Suprapubic skin (tissue), 4 donors: ENCODE data around the gene NDUFS7. TPM values are rescaled to one million over a fixed set of nuclear protein-coding genes. Genes with fewer than 3 reads are reported as not detected.

Experiments
- DNase-seq, 2 donors: peaks; one replicate each; pipeline ENCODE4 v3.0.0-alpha.2; 2019; ENCODE audit warnings: low spot score in 2 of 2
- H3K27ac ChIP-seq: fragments of 200-600 bp; sonication (generic); one replicate; pipeline ENCODE4 v1.5.1; 2019
- H3K27me3 ChIP-seq: fragments of 200-600 bp; sonication (generic); one replicate; pipeline ENCODE4 v1.5.1; 2019
- H3K36me3 ChIP-seq: fragments of 200-600 bp; sonication (generic); one replicate; pipeline ENCODE4 v1.5.1; 2019
- H3K4me1 ChIP-seq: fragments of 200-600 bp; sonication (generic); one replicate; pipeline ENCODE4 v1.5.1; 2019
- H3K4me3 ChIP-seq: fragments of 200-600 bp; sonication (generic); one replicate; pipeline ENCODE4 v1.5.1; 2019; ENCODE audit warnings: mild to moderate bottlenecking
- H3K9me3 ChIP-seq: fragments of 200-600 bp; sonication (generic); one replicate; pipeline ENCODE4 v1.5.1; 2019
- EP300 ChIP-seq: sonication (generic); formaldehyde crosslinking; IDR thresholded peaks from one replicate; pipeline ENCODE4 v1.6.1; 2017; ENCODE audit warnings: antibody characterized with exemption
- POLR2A ChIP-seq, 2 donors: fragments of 450-650 bp; IDR thresholded peaks; one replicate each; pipeline ENCODE4 v1.6.1; 2017; ENCODE audit warnings: antibody characterized with exemption in 2 of 2, mild to moderate bottlenecking in 2 of 2, moderate library complexity in 2 of 2
- POLR2AphosphoS5 ChIP-seq, 3 donors: sonication (generic); formaldehyde crosslinking; IDR thresholded peaks; one replicate each; pipeline ENCODE4 v1.6.1; 2017; ENCODE audit warnings: antibody characterized with exemption in 3 of 3
- WGBS: methylation state at CpG from one replicate; pipeline ENCODE4 v1.1.5; 2018; 5-methylcytosine and 5-hydroxymethylcytosine counted together
- total RNA-seq, 4 donors: library from RNA; depleted of rRNA; stranded (reverse); fragments of >200 nt; gene quantifications; one replicate each; pipeline ENCODE4 v1.1.0, GENCODE V29; 2016
- TF ChIP-seq, protein P1 (sequence below), 2 donors: fragments of 200-600 bp in 1 of 2; fragments of 450-650 bp in 1 of 2; sonication (generic) in 1 of 2; IDR thresholded peaks; one replicate each; pipeline ENCODE4 v1.5.1; 2016 to 2019; ENCODE audit warnings: antibody characterized with exemption in 2 of 2, mild to moderate bottlenecking in 1 of 2, moderate library complexity in 1 of 2

NDUFS7 gene
- total RNA-seq, 4 donors from 2014 or later = 66.8 to 154 (median 97.5) TPM

DNA sequence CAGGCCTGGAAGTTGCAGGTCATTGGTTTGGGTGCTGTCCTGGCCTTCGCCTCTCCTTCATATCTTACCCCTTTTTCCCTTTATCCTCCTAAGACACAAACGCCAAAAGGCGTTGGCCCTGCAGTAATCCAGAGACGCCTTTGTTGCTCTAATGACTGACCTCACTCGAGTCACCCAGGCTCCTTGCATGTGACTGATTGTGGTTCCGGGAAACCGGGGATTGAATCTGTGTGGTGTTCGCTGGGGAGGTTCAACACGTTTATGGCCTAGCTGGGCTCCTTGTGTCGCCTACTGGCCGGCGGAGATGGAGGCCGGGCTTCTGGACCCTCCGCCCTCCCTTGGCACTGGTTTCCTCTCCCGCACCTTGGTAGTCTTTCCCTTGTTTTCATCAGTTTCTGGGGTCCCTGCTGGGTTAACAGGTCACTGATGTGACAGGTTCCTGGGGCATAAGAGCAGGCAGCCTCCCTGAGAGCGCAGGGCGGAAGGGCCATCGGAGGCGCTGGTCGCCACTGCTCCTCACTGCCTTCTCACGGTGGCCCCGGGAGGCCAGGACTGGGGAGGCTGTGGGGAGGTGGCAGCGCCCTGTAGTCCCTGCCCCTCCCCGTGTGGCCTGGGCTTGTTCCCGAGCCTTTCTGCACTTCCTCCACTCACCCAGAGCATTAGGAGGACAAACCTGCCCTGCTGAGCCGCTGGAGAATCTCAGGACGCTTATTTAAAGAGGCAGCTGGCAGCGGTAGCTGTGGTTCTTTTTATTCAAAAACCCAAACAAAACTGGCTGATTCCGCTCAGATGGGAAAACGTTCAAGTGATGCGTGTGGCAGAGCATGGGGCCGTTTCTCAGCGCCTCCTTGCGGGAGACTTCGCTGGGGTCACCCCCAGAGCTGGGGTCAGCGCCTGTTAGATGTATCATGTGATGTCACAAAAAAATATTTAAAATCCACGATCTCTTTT, 18.1 kb upstream of the NDUFS7 start:
- no peaks in the 10 kb centered on the region for H3K9me3 ChIP-seq

GRCh38 chr19:1366296-1366695, 17.4 kb upstream of the NDUFS7 start:
- DNase-seq = no peak
- H3K27me3 ChIP-seq = no peaks in the 10 kb centered on the region
- WGBS = 92% methylated on average over 10 of the region's 10 CpGs
- H3K36me3 ChIP-seq = peaks cover 70% of the 10 kb centered on the region
- no peaks in the 10 kb centered on the region for H3K9me3 ChIP-seq
- peaks cover 11% of the 10 kb centered on the region for H3K4me1 ChIP-seq
- no peak for TF ChIP-seq EP300
- TF ChIP-seq, protein P1, sequence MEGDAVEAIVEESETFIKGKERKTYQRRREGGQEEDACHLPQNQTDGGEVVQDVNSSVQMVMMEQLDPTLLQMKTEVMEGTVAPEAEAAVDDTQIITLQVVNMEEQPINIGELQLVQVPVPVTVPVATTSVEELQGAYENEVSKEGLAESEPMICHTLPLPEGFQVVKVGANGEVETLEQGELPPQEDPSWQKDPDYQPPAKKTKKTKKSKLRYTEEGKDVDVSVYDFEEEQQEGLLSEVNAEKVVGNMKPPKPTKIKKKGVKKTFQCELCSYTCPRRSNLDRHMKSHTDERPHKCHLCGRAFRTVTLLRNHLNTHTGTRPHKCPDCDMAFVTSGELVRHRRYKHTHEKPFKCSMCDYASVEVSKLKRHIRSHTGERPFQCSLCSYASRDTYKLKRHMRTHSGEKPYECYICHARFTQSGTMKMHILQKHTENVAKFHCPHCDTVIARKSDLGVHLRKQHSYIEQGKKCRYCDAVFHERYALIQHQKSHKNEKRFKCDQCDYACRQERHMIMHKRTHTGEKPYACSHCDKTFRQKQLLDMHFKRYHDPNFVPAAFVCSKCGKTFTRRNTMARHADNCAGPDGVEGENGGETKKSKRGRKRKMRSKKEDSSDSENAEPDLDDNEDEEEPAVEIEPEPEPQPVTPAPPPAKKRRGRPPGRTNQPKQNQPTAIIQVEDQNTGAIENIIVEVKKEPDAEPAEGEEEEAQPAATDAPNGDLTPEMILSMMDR (IDR thresholded peaks at IDR 0.05) = no peak
- TF ChIP-seq POLR2A (IDR thresholded peaks at IDR 0.05) = no peak
- TF ChIP-seq POLR2AphosphoS5 (IDR thresholded peaks at IDR 0.05) = no peak
- H3K4me3 ChIP-seq = no peak overlapping the region
- no peak overlapping the region for H3K27ac ChIP-seq

More for the DNA sequence above, 18.1 kb upstream of the NDUFS7 start:
- TF ChIP-seq, protein P1 (IDR thresholded peaks at IDR 0.05) = no peak
- no peak for TF ChIP-seq POLR2A (IDR thresholded peaks at IDR 0.05)
- peak overlapping the region; percentile 11 for H3K27ac ChIP-seq
- DNase-seq = no peak
- H3K36me3 ChIP-seq = peaks cover 63% of the 10 kb centered on the region
- 88% methylated on average over 29 of the region's 37 CpGs for WGBS
- H3K27me3 ChIP-seq = no peaks in the 10 kb centered on the region
- no peak overlapping the region for H3K4me3 ChIP-seq
- H3K4me1 ChIP-seq = peaks cover 18% of the 10 kb centered on the region

GRCh38 chr19:1366899-1367870, 16.5 kb upstream of the NDUFS7 start:
- H3K27me3 ChIP-seq = no peaks in the 10 kb centered on the region
- no peak overlapping the region for H3K4me3 ChIP-seq
- 87% methylated on average over 35 of the region's 35 CpGs for WGBS
- DNase-seq = no peak
- peaks cover 76% of the 10 kb centered on the region for H3K36me3 ChIP-seq
- peaks cover 2% of the 10 kb centered on the region for H3K4me1 ChIP-seq
- H3K27ac ChIP-seq = no peak overlapping the region
- no peaks in the 10 kb centered on the region for H3K9me3 ChIP-seq
- TF ChIP-seq POLR2A (IDR thresholded peaks at IDR 0.05) (no peak), EP300 (no peak), POLR2AphosphoS5 (IDR thresholded peaks at IDR 0.05) (no peak)
- TF ChIP-seq, protein P1 (IDR thresholded peaks at IDR 0.05) = no peak

- Histone ChIP-seq H3K9me3 (no peaks in the 10 kb centered on the region), H3K27me3 (no peaks in the 10 kb centered on the region), H3K4me3 (no peak overlapping the region), H3K4me1 (no peaks in the 10 kb centered on the region), H3K27ac (no peak overlapping the region), H3K36me3 (peaks cover 78% of the 10 kb centered on the region)
- DNase-seq = peak in 1 of 2 donors; percentile 59
- TF ChIP-seq POLR2AphosphoS5 (IDR thresholded peaks at IDR 0.05) (no peak), EP300 (no peak), POLR2A (IDR thresholded peaks at IDR 0.05) (no peak)
- TF ChIP-seq, protein P1 (IDR thresholded peaks at IDR 0.05) = no peak
- WGBS = 92% methylated on average over 4 of the region's 18 CpGs
These were observed 14.4 kb upstream of the NDUFS7 start for GRCh38 chr19:1369214-1369805.
